ENCODE results near the gene ALOX12B. TPM values are rescaled to one million over a fixed set of nuclear protein-coding genes. Genes with fewer than 3 reads are reported as not detected.

Gene ALOX12B
- total and polyA plus RNA-seq, 2 donors (not counting 3 experiments of a cell fraction or from before 2014, with no cell fraction given), result not detected

GRCh38 chr17:8074554-8074953 is 13.0 kb downstream of the ALOX12B start:
- DNase-seq (ENCODE audit: low read depth, low spot score) (no peak), FAIRE-seq (no peak)
- intact Hi-C loops (cut with micrococcal nuclease) (no loop called here), dilution Hi-C loops (cut with MboI; ENCODE audit: extremely low pct_ligation_motif_present, low sequenced_read_pairs) (no loop called here)
- no peaks in the 10 kb centered on the region for H3K9me3 ChIP-seq (replicated peaks; ENCODE audit: control insufficient read depth, insufficient read depth, low read length)
- no peaks in the 10 kb centered on the region for H3K36me3 ChIP-seq (ENCODE audit: control insufficient read depth in 2 of 2, extremely low read depth in 1 of 2, insufficient read depth in 2 of 2, low read length in 2 of 2)
- H3K9ac ChIP-seq (replicated peaks; ENCODE audit: extremely low read depth, insufficient read depth, low read length), result no peak overlapping the region
- ChIA-PET POLR2A (interaction anchor here (1.1 kb wide), 1 partner anchor 98 kb away, joined by 3 read pairs; no protein-coding TSS in a partner anchor), CTCF (interaction anchor here (0.6 to 4.6 kb wide), 27 partner anchors 9 to 815 kb away, joined by 3 to 158 read pairs (median 7); partner anchors contain the start of genes ALOX12B, ALOXE3 and HES7)
- no TSS peak for BruUV-seq (replicated peaks)
- no peaks in the 10 kb centered on the region for H4K20me1 ChIP-seq (replicated peaks; ENCODE audit: control insufficient read depth, extremely low read depth, insufficient read depth, low read length)
- H3K9me1 ChIP-seq (replicated peaks; ENCODE audit: control insufficient read depth, extremely low read depth, insufficient read depth, low read length), result no peaks in the 10 kb centered on the region
- no peak overlapping the region for H3K4me3 ChIP-seq (replicated peaks in 1 of 3; ENCODE audit: insufficient read depth in 1 of 3, low read depth in 1 of 3, low read length in 3 of 3)
- peaks cover 35 to 42% of the 10 kb centered on the region in 2 experiments for H3K27me3 ChIP-seq (ENCODE audit: control insufficient read depth in 2 of 2, insufficient read depth in 2 of 2, low read length in 2 of 2)
- no peak overlapping the region for H3K27ac ChIP-seq (ENCODE audit: insufficient read depth, low read depth, low read length)
- no peaks in the 10 kb centered on the region for H3K79me2 ChIP-seq (ENCODE audit: control insufficient read depth, insufficient read depth, low read length)
- H2AFZ ChIP-seq (ENCODE audit: low read depth, low read length), result no peak overlapping the region
- TF ChIP-seq EZH2 (IDR thresholded peaks at IDR 0.05; ENCODE audit: borderline replicate concordance, low read depth, low read length, severe bottlenecking) (no peak), GATA2 (IDR thresholded peaks at IDR 0.05; ENCODE audit: insufficient read depth, insufficient read length, low read depth, low read length) (no peak), POLR2AphosphoS5 (IDR thresholded peaks at IDR 0.05; ENCODE audit: insufficient read depth, low read depth, low read length) (no peak), JUN (IDR thresholded peaks at IDR 0.05; ENCODE audit: borderline replicate concordance, insufficient read depth, insufficient read length, low read depth) (no peak), MYC (IDR thresholded peaks at IDR 0.05; ENCODE audit: low read depth, low read length) (no peak), FOS (IDR thresholded peaks at IDR 0.05; ENCODE audit: borderline replicate concordance, insufficient read depth, low read length) (no peak), MAX (IDR thresholded peaks at IDR 0.05; ENCODE audit: insufficient read depth, insufficient read length) (no peak), POLR2A (IDR thresholded peaks at IDR 0.05; ENCODE audit: low read depth, low read length) (no peak), CTCF (IDR thresholded peaks at IDR 0.05; ENCODE audit: extremely low read depth in 1 of 2, insufficient read depth in 1 of 2, low read depth in 1 of 2, low read length in 2 of 2) (no peak)
- peaks cover 3% of the 10 kb centered on the region for H3K4me1 ChIP-seq (ENCODE audit: control insufficient read depth, extremely low read depth, insufficient read depth, low read length)
- H3K4me2 ChIP-seq (ENCODE audit: insufficient read depth, low read length), result no peak overlapping the region
